Tracheal epithelial cell (primary cell): Measurements from ENCODE around the gene DNAJC16. TPM values are rescaled to one million over a fixed set of nuclear protein-coding genes. Genes with fewer than 3 reads are reported as not detected.

ENCODE experiments used
- total RNA-seq: library from RNA; depleted of rRNA; stranded (reverse); fragments of >200 nt; gene quantifications from 2 replicates; pipeline ENCODE4 v1.2.1, GENCODE V29; 2014

Gene DNAJC16
- total RNA-seq, result 10.7 and 11.8 TPM in 2 replicates

DNA sequence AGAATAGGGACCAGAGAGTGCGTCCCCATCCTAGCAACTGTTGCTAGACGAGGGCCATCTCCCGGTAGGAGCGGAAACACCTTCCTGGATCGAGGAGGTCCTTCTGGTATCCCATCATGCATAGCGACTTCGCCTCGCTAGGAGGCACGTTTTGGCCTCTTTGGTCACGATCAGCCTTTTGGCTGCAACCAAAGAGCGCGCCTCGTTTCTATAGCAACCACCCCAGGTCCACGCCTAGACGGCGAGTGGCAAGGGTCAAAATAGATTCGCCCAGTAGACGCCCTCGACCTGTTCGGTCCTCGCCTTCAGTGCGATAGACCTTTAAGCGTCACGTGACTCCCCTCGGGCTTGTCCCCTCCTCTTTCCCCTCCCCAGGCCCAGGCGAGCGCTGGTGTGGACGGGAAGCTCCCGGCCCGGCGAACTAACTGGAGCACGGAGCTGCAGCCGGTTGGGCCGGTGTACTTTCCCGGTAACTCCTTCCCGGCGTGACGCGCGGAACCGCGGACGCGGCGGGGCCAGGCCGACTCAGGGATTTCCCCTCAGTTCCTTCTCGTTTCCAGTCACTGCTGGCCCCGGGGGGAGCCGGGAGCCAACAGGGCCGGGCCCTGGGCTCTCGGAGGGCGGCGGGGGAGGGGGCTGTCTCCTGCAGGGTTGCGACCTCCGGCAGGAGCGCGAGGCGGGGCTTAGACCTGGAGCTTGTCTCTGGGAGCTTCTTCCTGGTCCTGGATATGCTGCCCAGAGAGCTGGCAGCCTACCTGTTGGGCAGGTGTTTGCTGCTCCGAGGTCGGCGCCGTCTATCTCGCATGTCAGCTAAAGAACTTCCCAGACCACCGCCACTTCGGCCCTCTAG is at the start of gene DNAJC16:
Gene DNAJC16 (plus strand): TSS at position 359 of the 850 bp plus-strand sequence. CDS start 2,258 bp downstream, outside the sequence.

DNA sequence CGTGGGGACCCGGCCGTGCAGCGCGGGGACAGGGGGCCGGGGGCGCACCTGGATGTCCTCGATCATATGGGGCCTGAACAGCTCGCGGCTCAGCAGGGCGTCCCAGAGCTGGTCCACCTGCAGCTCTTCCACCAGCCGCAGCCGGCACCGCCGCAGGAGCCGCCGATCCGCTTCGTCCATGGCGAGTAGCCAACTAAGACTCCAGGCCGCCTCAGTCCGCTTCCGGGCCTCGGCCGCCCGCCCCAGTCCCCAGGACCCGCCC is 2.7 kb upstream of the DNAJC16 start, which contains the start of gene CASP9:
Gene CASP9 (minus strand): TSS at position 195 of the 262 bp plus-strand sequence. CDS start 15 bp downstream, at position 180.

DNA sequence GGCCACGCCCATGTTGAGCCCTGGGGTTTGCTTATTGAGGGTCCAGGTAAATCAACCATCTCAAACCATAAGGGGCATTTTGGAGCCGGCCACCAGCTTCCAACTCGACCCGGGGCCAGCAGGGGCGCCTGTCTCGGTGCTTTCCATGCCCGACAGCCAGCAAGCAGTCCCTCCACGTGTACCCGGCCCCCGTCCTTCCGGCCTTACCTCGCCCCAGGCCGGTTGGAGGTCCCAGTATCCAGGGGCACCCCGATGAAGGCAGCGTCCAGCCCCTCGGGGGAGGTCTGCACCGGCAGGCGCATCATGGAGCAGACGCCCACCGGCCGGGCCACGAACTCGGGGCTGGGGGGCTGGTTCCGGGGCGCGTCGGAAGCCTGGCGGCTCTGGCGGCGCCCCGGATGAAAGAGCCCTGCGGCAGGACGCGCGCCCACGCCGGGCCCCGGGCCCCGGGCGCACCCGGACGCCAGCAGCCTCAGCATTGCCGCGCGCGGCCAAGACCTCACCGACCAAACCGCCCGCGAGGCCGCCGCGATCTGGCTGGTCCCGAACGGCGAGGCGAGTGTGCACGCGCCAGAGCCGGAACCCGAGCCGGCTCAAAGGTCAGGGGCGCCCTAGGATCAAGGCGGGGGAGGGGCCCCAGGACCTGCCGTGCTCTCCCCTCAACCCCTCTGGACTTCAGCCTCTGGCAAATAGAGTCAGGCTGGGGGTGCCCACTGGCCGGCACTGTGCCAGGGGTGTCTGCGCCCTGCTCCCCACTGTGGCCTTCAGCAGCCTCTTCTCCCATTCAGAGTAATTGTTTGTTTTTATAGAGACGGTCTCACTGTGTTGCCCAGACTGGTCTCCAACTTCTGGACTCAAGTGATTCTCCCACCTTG is 58.1 kb downstream of the DNAJC16 start, which contains the start of gene AGMAT:
Gene AGMAT (minus strand): TSS at position 563 of the 875 bp plus-strand sequence. CDS start 84 bp downstream, at position 479.

GRCh38 chr1:15617173-15618076 is 90.8 kb downstream of the DNAJC16 start, which contains the start of gene DDI2:
Gene DDI2, plus strand, starts transcription at chr1:15617458. Its CDS starts 213 bp downstream, at chr1:15617671.

Other genes starting within 250 kb of the DNAJC16 start
- gene EFHD2, start 117.0 kb upstream of the DNAJC16 start, total RNA-seq, result 48.8 and 82.7 TPM in 2 replicates
- not detected in 2 replicates for gene CTRC, start 88.4 kb upstream of the DNAJC16 start, total RNA-seq
- gene CELA2A, start 70.1 kb upstream of the DNAJC16 start, total RNA-seq, result not detected in 2 replicates
- not detected in 2 replicates for gene CELA2B, start 50.7 kb upstream of the DNAJC16 start, total RNA-seq
- 3.4 and 4.0 TPM in 2 replicates for gene CASP9, start 2.6 kb upstream of the DNAJC16 start, total RNA-seq
- gene AGMAT, start 58.2 kb downstream of the DNAJC16 start, total RNA-seq, result 1.9 and 2.1 TPM in 2 replicates
- 13.0 and 20.7 TPM in 2 replicates for gene DDI2, start 90.6 kb downstream of the DNAJC16 start, total RNA-seq
- gene PLEKHM2, start 157.5 kb downstream of the DNAJC16 start, total RNA-seq, result 63.7 and 75.2 TPM in 2 replicates
- gene SLC25A34, start 209.4 kb downstream of the DNAJC16 start, total RNA-seq, result 0.21 and 0.48 TPM in 2 replicates
- gene TMEM82, start 215.7 kb downstream of the DNAJC16 start, total RNA-seq, result not detected in 2 replicates
- gene FBLIM1, start 231.9 kb downstream of the DNAJC16 start, total RNA-seq, result 74.6 and 288 TPM in 2 replicates